ENCODE results near the gene KDM1A. TPM values are rescaled to one million over a fixed set of nuclear protein-coding genes. Genes with fewer than 3 reads are reported as not detected.

The KDM1A gene
- total RNA-seq: 10 to 100 TPM; 36.6 to 63.6 TPM

DNA sequence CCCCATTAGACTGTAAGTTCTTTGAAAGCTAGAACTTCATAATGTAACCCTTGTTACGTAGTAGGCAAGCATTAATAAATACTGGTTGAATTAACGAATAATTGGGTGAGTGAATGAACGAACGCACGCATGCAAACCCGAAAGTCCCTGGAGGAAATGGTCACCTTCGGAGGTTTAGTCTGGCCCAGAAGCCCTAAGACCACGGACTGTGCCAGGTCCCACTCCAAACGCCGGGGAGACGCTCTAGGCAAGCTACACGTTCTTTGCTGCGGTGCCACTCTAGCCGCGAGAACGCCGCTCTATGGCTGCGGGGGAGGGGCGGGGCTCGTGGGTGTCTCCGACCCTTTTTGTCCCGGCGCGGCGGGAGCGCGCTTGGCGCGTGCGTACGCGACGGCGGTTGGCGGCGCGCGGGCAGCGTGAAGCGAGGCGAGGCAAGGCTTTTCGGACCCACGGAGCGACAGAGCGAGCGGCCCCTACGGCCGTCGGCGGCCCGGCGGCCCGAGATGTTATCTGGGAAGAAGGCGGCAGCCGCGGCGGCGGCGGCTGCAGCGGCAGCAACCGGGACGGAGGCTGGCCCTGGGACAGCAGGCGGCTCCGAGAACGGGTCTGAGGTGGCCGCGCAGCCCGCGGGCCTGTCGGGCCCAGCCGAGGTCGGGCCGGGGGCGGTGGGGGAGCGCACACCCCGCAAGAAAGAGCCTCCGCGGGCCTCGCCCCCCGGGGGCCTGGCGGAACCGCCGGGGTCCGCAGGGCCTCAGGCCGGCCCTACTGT is at the start of gene KDM1A:
Gene KDM1A, plus strand, starts transcription at position 375 of the 769 bp plus-strand sequence. Its CDS starts 129 bp downstream, at position 504.
- Histone ChIP-seq H3K27me3 (no peaks in the 10 kb centered on the region), H3K36me3 (replicated peaks in 1 of 2; ENCODE audit: insufficient read depth in 1 of 2, low read depth in 2 of 2) (no peaks in the 10 kb centered on the region), H3K9me3 (peaks cover 0 to 10% (median 0%) of the 10 kb centered on the region in 3 donors), H3K4me1 (peaks cover 12% of the 10 kb centered on the region), H3K27ac (peak within 1 kb of the TSS; percentile 68 to 95 (median 94)), H3K4me3 (peak within 1 kb of the TSS; percentile 78 to 95)
- intact Hi-C loops (cut with DNase I): no loop called here
- DNase-seq (peak; percentile 98 to 99 (median 98)), ATAC-seq (peak; percentile 99)
- peak in 1 of 7 experiments; percentile 20 for TF ChIP-seq CTCF (IDR thresholded peaks at IDR 0.05)
- TF ChIP-seq POLR2A (IDR thresholded peaks at IDR 0.05): peak; percentile 87 to 89 (median 87)
- 0% methylated on average over 7 to 69 of the region's 85 CpGs for WGBS, 2 donors

DNA sequence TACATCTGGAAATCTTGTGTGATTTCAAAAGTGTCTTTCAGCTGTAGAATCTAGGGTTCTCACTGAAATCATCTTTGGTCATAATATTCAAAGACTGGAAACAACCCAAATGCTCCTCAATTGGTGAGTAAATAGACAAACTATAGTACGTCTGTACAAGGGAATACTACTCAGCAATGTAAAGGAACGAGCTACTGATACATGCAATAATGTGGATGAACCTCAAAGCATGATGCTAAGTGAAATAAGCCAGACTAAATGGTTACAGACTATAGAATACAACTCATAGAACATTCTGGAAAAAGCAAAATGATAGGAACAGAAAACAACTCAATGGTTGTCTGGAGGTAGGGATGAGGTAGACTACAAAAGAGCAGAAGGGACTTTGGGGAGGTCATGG is 49.2 kb upstream of the KDM1A start:
- H3K36me3 ChIP-seq (replicated peaks in 1 of 2; ENCODE audit: insufficient read depth in 1 of 2, low read depth in 2 of 2): no peaks in the 10 kb centered on the region
- peaks cover 6% of the 10 kb centered on the region for H3K4me1 ChIP-seq
- no peak overlapping the region for H3K27ac ChIP-seq
- TF ChIP-seq CTCF (IDR thresholded peaks at IDR 0.05) (no peak), POLR2A (IDR thresholded peaks at IDR 0.05) (no peak)
- no peak overlapping the region for H3K4me3 ChIP-seq
- no peaks in the 10 kb centered on the region for H3K9me3 ChIP-seq
- intact Hi-C loops (cut with DNase I): loop anchor here (10.0 kb wide), 1 partner anchor 215 kb away; no protein-coding TSS in a partner anchor
- no peaks in the 10 kb centered on the region for H3K27me3 ChIP-seq
- WGBS, 2 donors: 86% methylated on average over 2 of the region's 2 CpGs
- DNase-seq (no peak), ATAC-seq (no peak)

DNA sequence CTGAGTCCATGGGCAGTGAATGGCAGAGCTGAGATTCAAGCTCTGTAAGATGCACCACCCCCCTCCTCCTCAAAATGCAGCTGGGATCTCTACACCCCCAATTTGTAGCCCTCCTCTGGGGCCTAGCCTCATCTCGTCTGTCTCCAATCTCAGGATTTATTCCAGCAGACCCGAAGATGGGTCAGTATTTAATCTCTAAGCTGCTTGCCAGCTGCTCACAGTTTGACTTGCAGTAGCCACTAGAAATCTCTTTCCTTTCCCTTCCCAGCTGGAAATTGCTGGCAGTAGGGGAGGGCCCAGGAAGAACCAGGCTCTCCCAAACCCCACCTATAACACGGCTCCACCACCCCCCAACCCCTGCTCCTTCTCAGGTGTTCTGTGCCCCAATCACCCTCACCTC is 48.1 kb upstream of the KDM1A start:
- 52 to 61% methylated on average over 3 of the region's 3 CpGs for WGBS, 2 donors
- no peaks in the 10 kb centered on the region for H3K9me3 ChIP-seq
- DNase-seq: no peak
- H3K36me3 ChIP-seq (replicated peaks in 1 of 2; ENCODE audit: insufficient read depth in 1 of 2, low read depth in 2 of 2): no peaks in the 10 kb centered on the region
- H3K27ac ChIP-seq: no peak overlapping the region
- no peak overlapping the region for H3K4me3 ChIP-seq
- TF ChIP-seq CTCF (IDR thresholded peaks at IDR 0.05): no peak
- no peak for TF ChIP-seq POLR2A (IDR thresholded peaks at IDR 0.05)
- H3K4me1 ChIP-seq: peaks cover 6% of the 10 kb centered on the region
- no peaks in the 10 kb centered on the region for H3K27me3 ChIP-seq
- intact Hi-C loops (cut with DNase I): loop anchor here (10.0 kb wide), 1 partner anchor 214 kb away; no protein-coding TSS in a partner anchor
- no peak for ATAC-seq

- Histone ChIP-seq H3K27me3 (no peaks in the 10 kb centered on the region), H3K27ac (no peak overlapping the region), H3K4me3 (no peak overlapping the region), H3K9me3 (no peaks in the 10 kb centered on the region), H3K4me1 (peaks cover 6% of the 10 kb centered on the region), H3K36me3 (replicated peaks in 1 of 2; ENCODE audit: insufficient read depth in 1 of 2, low read depth in 2 of 2) (no peaks in the 10 kb centered on the region)
- intact Hi-C loops (cut with DNase I): loop anchor here (10.0 kb wide), 1 partner anchor 213 kb away; no protein-coding TSS in a partner anchor
- 47 to 61% methylated on average over 5 of the region's 5 CpGs for WGBS, 2 donors
- DNase-seq (no peak), ATAC-seq (no peak)
- TF ChIP-seq POLR2A (IDR thresholded peaks at IDR 0.05): no peak
- no peak for TF ChIP-seq CTCF (IDR thresholded peaks at IDR 0.05)
Measured at GRCh38 chr1:22971611-22972405, 47.5 kb upstream of the KDM1A start.
